ENCODE data around the gene DBH.
"Not testable (repeated sequence)": the region's sequence is repeated elsewhere in the genome, so short reads cannot be mapped to it uniquely, and the experiment has no call there.

Gene DBH

GRCh38 chr9:133667759-133668450, 31.7 kb downstream of the DBH start:
- no peak for DNase-seq

- DNase-seq, result no peak
These were observed 33.1 kb downstream of the DBH start for GRCh38 chr9:133669182-133669801.

GRCh38 chr9:133670466-133670865, 34.3 kb downstream of the DBH start:
- DNase-seq, result no peak

- DNase-seq, result no peak
These were observed 35.2 kb downstream of the DBH start for GRCh38 chr9:133671371-133671770.

GRCh38 chr9:133672503-133673257, 36.5 kb downstream of the DBH start:
- no peak for DNase-seq

GRCh38 chr9:133673258-133673655, 37.1 kb downstream of the DBH start:
- no peak for DNase-seq

GRCh38 chr9:133674091-133674490, 37.9 kb downstream of the DBH start:
- DNase-seq, result no peak

GRCh38 chr9:133675796-133676195, 39.6 kb downstream of the DBH start:
- not testable (repeated sequence) for DNase-seq

GRCh38 chr9:133676450-133676849, 40.3 kb downstream of the DBH start:
- DNase-seq, result no peak

- peak; percentile 78 for DNase-seq
These were observed 41.2 kb downstream of the DBH start for GRCh38 chr9:133677126-133678010.

- no peak for DNase-seq
These were observed 42.9 kb downstream of the DBH start for GRCh38 chr9:133679056-133679455.

GRCh38 chr9:133679466-133680061, 43.4 kb downstream of the DBH start:
- DNase-seq, result no peak

GRCh38 chr9:133680250-133680975, 44.2 kb downstream of the DBH start:
- no peak for DNase-seq

- no peak for DNase-seq
These were observed 45.0 kb downstream of the DBH start for GRCh38 chr9:133680976-133681657.

GRCh38 chr9:133681658-133682306, 45.6 kb downstream of the DBH start:
- DNase-seq, result no peak

- no peak for DNase-seq
These were observed 46.8 kb downstream of the DBH start for GRCh38 chr9:133682818-133683585.

- peak; percentile 83 for DNase-seq
These were observed 47.5 kb downstream of the DBH start for GRCh38 chr9:133683586-133684120.

- DNase-seq, result no peak
These were observed 48.2 kb downstream of the DBH start for GRCh38 chr9:133684121-133684935.

- no peak for DNase-seq
These were observed 48.8 kb downstream of the DBH start for GRCh38 chr9:133684936-133685361.

All from CD4-positive, alpha-beta T cell treated with Interleukin-4 for 4 hours (primary cell).